MM.1S (cell line): Measurements from ENCODE around the gene KRTAP5-6.

Experiments
- EZH2phosphoT487 ChIP-seq: fragments of 300-600 bp; sonication (generic); IDR thresholded peaks from 2 replicates; pipeline ENCODE4 v1.6.1; 2018; ENCODE audit warnings: antibody characterized with exemption, low read length
- TF ChIP-seq, protein P1 (sequence below): fragments of 300-600 bp; sonication (generic); IDR thresholded peaks from 2 replicates; pipeline ENCODE4 v1.5.1; 2016; ENCODE audit warnings: antibody characterized with exemption, low read length, mixed read lengths

DNA sequence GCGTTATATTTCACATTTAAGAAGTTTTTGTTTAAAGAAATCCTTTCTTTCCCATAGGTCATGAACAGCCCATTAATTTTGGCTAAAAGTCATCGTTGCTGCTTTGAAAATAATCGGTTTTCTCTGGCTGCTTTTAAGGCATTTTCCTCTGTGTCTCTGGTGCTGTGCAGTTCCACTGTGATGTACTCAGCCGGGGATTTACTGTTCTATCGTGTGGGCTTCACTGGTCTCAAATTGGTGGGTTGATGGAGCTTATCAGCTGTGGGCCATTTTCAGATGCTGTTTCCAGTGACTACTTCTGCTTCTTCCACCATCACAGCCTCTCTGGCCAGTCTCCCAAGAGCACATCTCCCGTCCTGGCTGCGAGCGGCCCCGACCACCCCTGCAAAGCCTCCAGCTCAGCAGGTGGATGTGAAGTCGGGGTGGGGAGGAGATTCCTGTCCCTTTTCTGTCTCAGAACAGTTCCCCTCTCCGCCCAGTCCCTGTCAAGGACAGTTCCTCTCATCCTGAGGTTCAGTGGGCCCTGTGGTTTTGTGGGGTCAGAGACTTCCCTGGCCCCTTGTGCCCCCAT is 33.1 kb downstream of the KRTAP5-6 start:
- TF ChIP-seq, protein P1, sequence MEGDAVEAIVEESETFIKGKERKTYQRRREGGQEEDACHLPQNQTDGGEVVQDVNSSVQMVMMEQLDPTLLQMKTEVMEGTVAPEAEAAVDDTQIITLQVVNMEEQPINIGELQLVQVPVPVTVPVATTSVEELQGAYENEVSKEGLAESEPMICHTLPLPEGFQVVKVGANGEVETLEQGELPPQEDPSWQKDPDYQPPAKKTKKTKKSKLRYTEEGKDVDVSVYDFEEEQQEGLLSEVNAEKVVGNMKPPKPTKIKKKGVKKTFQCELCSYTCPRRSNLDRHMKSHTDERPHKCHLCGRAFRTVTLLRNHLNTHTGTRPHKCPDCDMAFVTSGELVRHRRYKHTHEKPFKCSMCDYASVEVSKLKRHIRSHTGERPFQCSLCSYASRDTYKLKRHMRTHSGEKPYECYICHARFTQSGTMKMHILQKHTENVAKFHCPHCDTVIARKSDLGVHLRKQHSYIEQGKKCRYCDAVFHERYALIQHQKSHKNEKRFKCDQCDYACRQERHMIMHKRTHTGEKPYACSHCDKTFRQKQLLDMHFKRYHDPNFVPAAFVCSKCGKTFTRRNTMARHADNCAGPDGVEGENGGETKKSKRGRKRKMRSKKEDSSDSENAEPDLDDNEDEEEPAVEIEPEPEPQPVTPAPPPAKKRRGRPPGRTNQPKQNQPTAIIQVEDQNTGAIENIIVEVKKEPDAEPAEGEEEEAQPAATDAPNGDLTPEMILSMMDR: no peak
- no peak for TF ChIP-seq EZH2phosphoT487
